Keratinocyte (primary cell): ENCODE results near the gene TMEM163. TPM values are rescaled to one million over a fixed set of nuclear protein-coding genes. Genes with fewer than 3 reads are reported as not detected.

Experiments
- DNase-seq: peaks from one replicate; pipeline ENCODE4 v3.0.0-alpha.2; 2011; ENCODE audit warnings: low read depth, missing footprints, low spot score
- FAIRE-seq: peaks from 2 replicates; lab custom pipeline; 2011; peaks lifted over from hg19 to GRCh38; lab: Jason Lieb, UNC
- H2AFZ ChIP-seq: 2 replicates; pipeline ENCODE4 v1.6.0; 2012; ENCODE audit warnings: low read length, control low read depth, inconsistent platforms; ENCODE audit not compliant: control insufficient read depth
- H3K27ac ChIP-seq: 2 replicates; pipeline ENCODE4 v1.5.1; 2011; ENCODE audit warnings: low read length; ENCODE audit not compliant: control insufficient read depth, insufficient read depth
- H3K27me3 ChIP-seq: 3 replicates; pipeline ENCODE4 v1.6.0; 2011; ENCODE audit warnings: low read length; ENCODE audit not compliant: control insufficient read depth, insufficient read depth; ENCODE audit errors: extremely low read depth
- H3K36me3 ChIP-seq, 2 experiments: 2 replicates in 1 of 2; 3 replicates in 1 of 2; pipeline ENCODE4 v1.5.1; 2011; ENCODE audit warnings: low read length in 2 of 2, mild to moderate bottlenecking in 1 of 2; ENCODE audit not compliant: control insufficient read depth in 2 of 2, insufficient read depth in 2 of 2; ENCODE audit errors: extremely low read depth in 1 of 2
- H3K4me1 ChIP-seq: 3 replicates; pipeline ENCODE4 v1.5.1; 2011; ENCODE audit warnings: low read length; ENCODE audit not compliant: control insufficient read depth, insufficient read depth; ENCODE audit errors: extremely low read depth
- H3K4me2 ChIP-seq: 3 replicates; pipeline ENCODE4 v1.6.0; 2011; ENCODE audit warnings: low read depth, low read length; ENCODE audit not compliant: control insufficient read depth, insufficient read depth; ENCODE audit errors: extremely low read depth
- H3K4me3 ChIP-seq, 3 experiments: fragments of 200-600 bp in 1 of 3; sonication (generic) in 1 of 3; 2 replicates in 2 of 3; 3 replicates in 1 of 3; pipeline ENCODE4 v1.5.1; 2011 to 2016; ENCODE audit warnings: low read length in 3 of 3, mild to moderate bottlenecking in 3 of 3, control low read depth in 2 of 3, inconsistent platforms in 1 of 3, low read depth in 1 of 3, mixed read lengths in 1 of 3, mixed run types in 1 of 3, moderate library complexity in 1 of 3; ENCODE audit not compliant: control insufficient read depth in 2 of 3, insufficient read depth in 2 of 3; ENCODE audit errors: extremely low read depth in 1 of 3
- H3K79me2 ChIP-seq: 2 replicates; pipeline ENCODE4 v1.6.0; 2012; ENCODE audit warnings: low read length; ENCODE audit not compliant: control insufficient read depth, insufficient read depth
- H3K9ac ChIP-seq: 3 replicates; pipeline ENCODE4 v1.6.0; 2011; ENCODE audit warnings: low read length; ENCODE audit not compliant: control insufficient read depth, insufficient read depth; ENCODE audit errors: extremely low read depth
- H3K9me1 ChIP-seq: 3 replicates; pipeline ENCODE4 v1.6.0; 2011; ENCODE audit warnings: low read length; ENCODE audit not compliant: control insufficient read depth, insufficient read depth; ENCODE audit errors: extremely low read depth
- H3K9me3 ChIP-seq: 2 replicates; pipeline ENCODE4 v1.5.1; 2012; ENCODE audit warnings: low read depth, low read length; ENCODE audit not compliant: control insufficient read depth
- H4K20me1 ChIP-seq: 3 replicates; pipeline ENCODE4 v1.6.0; 2011; ENCODE audit warnings: low read length; ENCODE audit not compliant: control insufficient read depth, insufficient read depth; ENCODE audit errors: extremely low read depth
- CTCF ChIP-seq, 3 experiments: IDR thresholded peaks in 1 of 3; conservative IDR thresholded peaks in 1 of 3; optimal IDR thresholded peaks in 1 of 3; 2 replicates in 2 of 3; 3 replicates in 1 of 3; pipeline versions ENCODE3 to v1.5.1; 2011; ENCODE audit warnings: low read length in 3 of 3, mild to moderate bottlenecking in 3 of 3, moderate library complexity in 2 of 3, control low read depth in 1 of 3, inconsistent platforms in 1 of 3; ENCODE audit not compliant: insufficient read depth in 2 of 3; ENCODE audit errors: extremely low read depth in 1 of 3
- EZH2 ChIP-seq: IDR thresholded peaks from one replicate; pipeline ENCODE4 v1.6.1; 2012; ENCODE audit warnings: inconsistent platforms, mild to moderate bottlenecking, low read length, moderate library complexity
- dilution Hi-C: fragments of 300-500 bp; cut with MboI; formaldehyde crosslinking; loops from one replicate; pipeline ENCODE4 v1.7.0; 2020; ENCODE audit warnings: low sequenced_read_pairs; ENCODE audit not compliant: extremely low pct_ligation_motif_present
- polyA plus RNA-seq, 5 experiments: library from polyadenylated mRNA; depleted of rRNA in 3 of 5; stranded (reverse) in 3 of 5; stranded (forward) in 1 of 5; unstranded in 1 of 5; fragments of >200 nt; gene quantifications; 1 replicate in 1 of 5; 2 replicates in 3 of 5; 3 replicates in 1 of 5; pipeline versions ENCODE4 v1.2.1 to v1.2.3, GENCODE V29; 2011 to 2012; ENCODE audit warnings: missing spikeins in 2 of 5, low read depth in 1 of 5, low replicate concordance in 1 of 5

The TMEM163 gene
- polyA plus RNA-seq, 1 donor (not counting 4 experiments of a cell fraction or from before 2014, with no cell fraction given), result not detected

DNA sequence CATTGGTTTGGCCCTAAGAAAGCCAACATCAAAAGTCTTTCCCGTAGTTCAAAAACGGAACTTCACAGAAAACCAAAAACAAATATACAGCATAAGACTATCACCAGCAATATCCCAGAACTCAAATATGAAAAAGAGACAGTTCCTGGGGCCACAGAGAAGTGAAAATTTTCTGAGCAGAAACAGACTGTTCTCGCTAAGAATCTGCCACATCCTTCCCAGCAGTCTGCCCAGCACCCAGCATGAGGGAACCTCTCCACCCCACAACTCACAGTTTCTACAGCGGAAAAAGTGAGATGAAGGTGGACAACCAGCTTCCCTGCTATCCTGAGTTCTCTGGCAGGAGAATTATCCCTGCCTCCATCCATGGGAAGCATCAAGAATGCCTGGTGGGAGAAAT lies 26.7 kb upstream of the TMEM163 start:
- no peak overlapping the region for H2AFZ ChIP-seq
- H4K20me1 ChIP-seq, result no peaks in the 10 kb centered on the region
- H3K27ac ChIP-seq, result no peak overlapping the region
- no peaks in the 10 kb centered on the region for H3K9me3 ChIP-seq
- no peaks in the 10 kb centered on the region for H3K9me1 ChIP-seq
- H3K4me1 ChIP-seq, result no peaks in the 10 kb centered on the region
- H3K27me3 ChIP-seq, result peaks cover 4% of the 10 kb centered on the region
- dilution Hi-C loops, result no loop called here
- H3K79me2 ChIP-seq, result no peaks in the 10 kb centered on the region
- no peak overlapping the region for H3K4me2 ChIP-seq
- FAIRE-seq (no peak), DNase-seq (no peak)
- no peak overlapping the region for H3K4me3 ChIP-seq
- H3K36me3 ChIP-seq, result no peaks in the 10 kb centered on the region
- no peak for TF ChIP-seq EZH2
- no peak for TF ChIP-seq CTCF (optimal IDR thresholded peaks at IDR 0.05 in 1 of 3, IDR thresholded peaks at IDR 0.05 in 1 of 3, conservative IDR thresholded peaks at IDR 0.05 in 1 of 3; ENCODE audit: extremely low read depth in 1 of 3, insufficient read depth in 2 of 3, low read length in 3 of 3)
- H3K9ac ChIP-seq, result no peak overlapping the region

- Histone ChIP-seq H3K9ac (no peak overlapping the region), H3K27me3 (peaks cover 4% of the 10 kb centered on the region), H3K4me2 (no peak overlapping the region), H3K36me3 (no peaks in the 10 kb centered on the region), H2AFZ (no peak overlapping the region), H3K4me3 (no peak overlapping the region), H3K4me1 (no peaks in the 10 kb centered on the region), H3K79me2 (no peaks in the 10 kb centered on the region), H4K20me1 (no peaks in the 10 kb centered on the region), H3K9me1 (no peaks in the 10 kb centered on the region), H3K9me3 (no peaks in the 10 kb centered on the region), H3K27ac (no peak overlapping the region)
- no peak for TF ChIP-seq CTCF (optimal IDR thresholded peaks at IDR 0.05 in 1 of 3, IDR thresholded peaks at IDR 0.05 in 1 of 3, conservative IDR thresholded peaks at IDR 0.05 in 1 of 3; ENCODE audit: extremely low read depth in 1 of 3, insufficient read depth in 2 of 3, low read length in 3 of 3)
- TF ChIP-seq EZH2, result no peak
- FAIRE-seq (no peak), DNase-seq (no peak)
- dilution Hi-C loops, result no loop called here
Measured at GRCh38 chr2:134745023-134745422, 26.2 kb upstream of the TMEM163 start.
